ENCODE results near the gene RTEL1. TPM values are rescaled to one million over a fixed set of nuclear protein-coding genes. Genes with fewer than 3 reads are reported as not detected.
A peak's percentile ranks its signal among the peaks of the same experiment; 100 is the strongest.

RTEL1 gene
- total RNA-seq, 2 donors from 2014 or later: 4.8 to 9.2 TPM

- H3K36me3 ChIP-seq: no peaks in the 10 kb centered on the region
- DNase-seq (ENCODE audit: low spot score): no peak
- H3K9me3 ChIP-seq: no peaks in the 10 kb centered on the region
- peak overlapping the region; percentile 68 to 85 for H3K27ac ChIP-seq
- no peaks in the 10 kb centered on the region for H3K27me3 ChIP-seq
- H3K4me1 ChIP-seq: peaks cover 0 to 23% of the 10 kb centered on the region in 2 donors
- no peak for TF ChIP-seq CTCF (IDR thresholded peaks at IDR 0.05)
- peak overlapping the region; percentile 30 to 66 for H3K4me3 ChIP-seq
Measured at GRCh38 chr20:63641146-63641791, 16.8 kb upstream of the RTEL1 start.

- Histone ChIP-seq H3K4me3 (peak overlapping the region; percentile 50 to 66), H3K27me3 (no peaks in the 10 kb centered on the region), H3K27ac (peak overlapping the region; percentile 68 to 85), H3K9me3 (no peaks in the 10 kb centered on the region), H3K36me3 (no peaks in the 10 kb centered on the region), H3K4me1 (peaks cover 0 to 23% of the 10 kb centered on the region in 2 donors)
- peak in 1 of 2 donors; percentile 44 for TF ChIP-seq CTCF (IDR thresholded peaks at IDR 0.05)
- peak; percentile 70 for DNase-seq (ENCODE audit: low spot score)
Measured at GRCh38 chr20:63641792-63642523, 16.2 kb upstream of the RTEL1 start.

- Histone ChIP-seq H3K27me3 (no peaks in the 10 kb centered on the region), H3K9me3 (no peaks in the 10 kb centered on the region), H3K27ac (no peak overlapping the region), H3K4me3 (peak overlapping the region; percentile 50 to 64), H3K4me1 (peaks cover 0 to 23% of the 10 kb centered on the region in 2 donors), H3K36me3 (no peaks in the 10 kb centered on the region)
- no peak for DNase-seq (ENCODE audit: low spot score)
- TF ChIP-seq CTCF (IDR thresholded peaks at IDR 0.05): no peak
Measured at GRCh38 chr20:63642527-63643247, 15.4 kb upstream of the RTEL1 start.

- peaks cover 0 to 19% of the 10 kb centered on the region in 2 donors for H3K4me1 ChIP-seq
- no peaks in the 10 kb centered on the region for H3K36me3 ChIP-seq
- H3K27ac ChIP-seq: no peak overlapping the region
- DNase-seq (ENCODE audit: low spot score): no peak
- no peaks in the 10 kb centered on the region for H3K9me3 ChIP-seq
- H3K27me3 ChIP-seq: no peaks in the 10 kb centered on the region
- H3K4me3 ChIP-seq: no peak overlapping the region
- TF ChIP-seq CTCF (IDR thresholded peaks at IDR 0.05): no peak
Measured at GRCh38 chr20:63643499-63643898, 14.6 kb upstream of the RTEL1 start.

GRCh38 chr20:63643946-63644345 lies 14.2 kb upstream of the RTEL1 start:
- H3K4me1 ChIP-seq: peaks cover 0 to 19% of the 10 kb centered on the region in 2 donors
- H3K27me3 ChIP-seq: no peaks in the 10 kb centered on the region
- H3K36me3 ChIP-seq: no peaks in the 10 kb centered on the region
- DNase-seq (ENCODE audit: low spot score): no peak
- no peaks in the 10 kb centered on the region for H3K9me3 ChIP-seq
- no peak overlapping the region for H3K27ac ChIP-seq
- no peak overlapping the region for H3K4me3 ChIP-seq
- TF ChIP-seq CTCF (IDR thresholded peaks at IDR 0.05): no peak

Data from right atrium auricular region (tissue), 2 donors.